Brain pericyte (primary cell): ENCODE measurements around the gene FHIT.
"Not testable (repeated sequence)": the region's sequence is repeated elsewhere in the genome, so short reads cannot be mapped to it uniquely, and the experiment has no call there.

Experiments used
- DNase-seq: peaks from one replicate; pipeline ENCODE4 v3.0.0-alpha.2; 2012; ENCODE audit warnings: low read depth, low spot score

FHIT gene

GRCh38 chr3:61060411-61060861 lies 190.8 kb downstream of the FHIT start:
- DNase-seq: no peak

GRCh38 chr3:61058836-61059235 lies 192.4 kb downstream of the FHIT start:
- DNase-seq: no peak

- DNase-seq: no peak
Observed at GRCh38 chr3:61057464-61057863, 193.8 kb downstream of the FHIT start.

DNA sequence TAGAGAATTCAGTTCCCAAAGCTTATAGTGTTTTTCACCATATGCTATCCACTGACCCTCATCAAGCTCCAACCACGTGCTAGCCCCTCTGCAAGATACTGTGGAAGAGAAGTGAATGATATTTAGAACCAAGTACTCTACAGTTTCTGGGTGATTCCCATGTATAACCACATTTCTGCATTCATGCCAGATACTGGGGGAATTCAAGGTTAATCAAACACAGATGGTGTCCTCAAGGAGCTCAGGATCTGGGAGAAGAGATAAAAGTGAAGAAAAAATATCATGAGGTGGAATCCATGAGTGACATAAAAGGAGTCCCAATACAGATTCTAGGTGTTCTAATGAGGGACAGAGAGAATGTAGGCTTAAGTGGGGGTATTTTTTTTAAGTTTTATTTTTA lies 195.8 kb downstream of the FHIT start:
- no peak for DNase-seq

DNA sequence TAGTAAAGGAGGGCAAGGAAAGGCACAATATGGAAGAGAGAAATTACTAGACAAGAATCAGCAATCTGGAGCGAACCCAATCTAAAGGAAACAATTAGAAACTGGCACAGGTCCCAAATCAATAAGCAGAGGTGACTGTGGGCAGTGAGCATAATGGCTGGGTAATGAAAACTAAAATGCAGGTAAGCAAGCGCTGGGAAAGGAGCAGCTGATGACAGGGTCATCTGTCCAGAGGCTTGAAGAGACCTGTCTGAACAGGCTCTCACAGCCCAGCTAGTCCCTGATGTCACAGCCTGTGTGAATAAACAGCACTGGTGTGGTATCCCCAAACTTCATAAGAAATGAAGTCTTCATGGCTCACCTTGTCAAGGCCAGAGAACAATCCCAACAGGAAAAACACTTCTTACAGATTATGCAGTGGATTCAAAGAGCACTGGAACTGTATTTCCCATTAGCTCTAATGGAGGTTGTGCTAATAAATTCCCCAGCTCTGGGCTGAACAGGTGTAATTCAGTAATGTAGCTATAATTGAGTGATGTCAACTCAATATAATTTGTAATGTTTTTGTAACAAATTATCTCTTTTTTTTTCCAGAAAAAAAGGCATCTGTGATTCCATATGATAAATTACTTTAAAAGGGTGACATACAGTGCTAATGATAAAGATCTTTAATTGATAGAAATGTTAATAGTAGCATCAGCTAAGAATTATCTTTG lies 197.3 kb downstream of the FHIT start:
- no peak for DNase-seq

GRCh38 chr3:61052851-61053250 lies 198.4 kb downstream of the FHIT start:
- DNase-seq: no peak

GRCh38 chr3:61051666-61052065 lies 199.6 kb downstream of the FHIT start:
- DNase-seq: no peak

DNA sequence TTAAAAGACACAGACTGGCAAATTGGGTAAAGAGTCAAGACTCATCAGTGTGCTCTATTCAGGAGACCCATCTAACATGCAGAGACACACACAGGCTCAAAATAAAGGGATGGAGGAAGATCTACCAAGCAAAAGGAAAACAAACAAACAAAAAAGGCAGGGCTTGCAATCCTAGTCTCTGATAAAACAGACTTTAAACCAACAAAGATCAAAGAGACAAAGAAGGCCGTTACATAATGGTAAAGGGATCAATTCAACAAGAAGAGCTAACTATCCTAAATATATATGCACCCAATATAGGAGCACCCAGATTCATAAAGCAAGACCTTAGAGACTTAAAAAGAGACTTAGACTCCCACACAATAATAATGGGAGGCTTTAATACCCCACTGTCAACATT lies 206.1 kb downstream of the FHIT start:
- not testable (repeated sequence) for DNase-seq

DNA sequence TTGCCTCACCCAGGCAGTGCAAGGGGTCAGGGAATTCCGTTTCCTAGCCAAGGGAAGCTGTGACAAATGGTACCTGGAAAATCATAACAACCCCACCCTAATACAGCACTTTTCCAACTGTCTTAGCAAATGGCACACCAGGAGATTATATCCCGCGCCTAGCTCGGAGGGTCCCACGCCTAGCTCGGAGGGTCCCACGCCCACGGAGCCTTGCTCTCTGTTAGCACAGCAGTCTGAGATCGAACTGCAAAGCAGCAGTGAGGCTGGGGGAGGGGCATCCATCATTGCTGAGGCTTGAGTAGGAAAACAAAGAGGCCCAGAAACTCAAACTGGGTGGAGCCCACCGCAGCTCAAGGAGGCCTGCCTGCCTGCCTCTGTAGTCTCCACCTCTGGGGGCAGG lies 208.1 kb downstream of the FHIT start:
- DNase-seq: no peak

DNA sequence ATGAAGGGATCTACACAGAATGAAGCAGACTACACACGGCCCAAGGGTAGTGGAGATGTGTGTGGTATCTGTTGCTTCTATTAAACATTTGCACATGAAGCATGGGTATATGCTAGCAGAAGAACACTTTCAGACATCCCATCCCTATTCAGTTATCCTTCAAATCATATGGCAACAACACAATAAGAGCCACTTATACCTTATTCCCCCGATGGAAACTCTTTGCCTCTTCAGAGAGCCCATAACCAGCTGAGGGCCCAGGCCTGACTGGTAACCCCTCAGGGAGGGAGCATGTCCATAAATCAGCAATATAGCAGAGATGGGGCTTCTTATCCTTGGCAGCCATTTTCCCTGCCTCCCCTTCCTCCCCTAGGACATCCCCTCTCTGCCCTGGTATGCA lies 210.6 kb downstream of the FHIT start:
- no peak for DNase-seq

DNA sequence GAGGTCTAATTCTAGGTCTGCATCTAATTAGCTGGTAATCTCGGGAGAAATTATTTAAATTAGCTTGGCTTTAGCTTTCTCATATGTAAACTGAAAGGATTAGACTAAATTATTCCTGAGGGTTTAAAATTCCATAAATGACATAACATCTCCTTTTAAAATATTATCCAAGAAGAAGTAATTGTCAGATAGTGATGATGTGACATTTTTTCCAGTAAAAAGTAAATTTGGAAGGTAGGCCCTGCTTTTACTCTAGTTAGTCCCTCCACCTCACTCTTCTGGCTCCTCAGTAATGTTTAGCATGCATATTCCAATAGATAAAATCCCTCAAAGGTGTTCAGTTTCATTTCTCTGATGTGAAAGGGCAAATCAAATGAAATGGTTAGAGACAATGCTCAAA lies 215.7 kb downstream of the FHIT start:
- no peak for DNase-seq

DNA sequence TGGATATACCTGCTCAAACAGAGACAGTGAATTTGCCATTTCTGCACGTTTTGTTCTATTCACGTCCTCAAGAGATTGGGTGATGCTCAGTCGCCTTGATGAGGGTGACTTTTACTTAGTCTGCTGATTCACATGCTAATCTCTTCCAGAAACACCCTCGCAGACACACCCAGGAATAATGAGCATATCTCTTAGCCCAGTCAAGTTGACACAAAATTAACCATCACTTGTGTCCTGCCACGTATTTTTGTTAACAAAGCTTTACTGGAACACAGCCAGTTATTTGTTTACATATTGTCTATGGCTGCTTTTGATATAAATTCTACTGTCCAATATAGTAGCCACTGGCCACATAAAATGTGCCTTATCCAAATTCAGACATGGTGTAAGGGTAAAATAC lies 218.3 kb downstream of the FHIT start:
- no peak for DNase-seq

GRCh38 chr3:61031503-61031902 lies 219.7 kb downstream of the FHIT start:
- no peak for DNase-seq

GRCh38 chr3:61030469-61031035 lies 220.7 kb downstream of the FHIT start:
- DNase-seq: no peak

GRCh38 chr3:61029194-61029593 lies 222.1 kb downstream of the FHIT start:
- DNase-seq: no peak

GRCh38 chr3:61018807-61019206 lies 232.4 kb downstream of the FHIT start:
- no peak for DNase-seq

- not testable (repeated sequence) for DNase-seq
Observed at GRCh38 chr3:61017028-61017427, 234.2 kb downstream of the FHIT start.

GRCh38 chr3:61015859-61016258 lies 235.4 kb downstream of the FHIT start:
- DNase-seq: no peak

DNA sequence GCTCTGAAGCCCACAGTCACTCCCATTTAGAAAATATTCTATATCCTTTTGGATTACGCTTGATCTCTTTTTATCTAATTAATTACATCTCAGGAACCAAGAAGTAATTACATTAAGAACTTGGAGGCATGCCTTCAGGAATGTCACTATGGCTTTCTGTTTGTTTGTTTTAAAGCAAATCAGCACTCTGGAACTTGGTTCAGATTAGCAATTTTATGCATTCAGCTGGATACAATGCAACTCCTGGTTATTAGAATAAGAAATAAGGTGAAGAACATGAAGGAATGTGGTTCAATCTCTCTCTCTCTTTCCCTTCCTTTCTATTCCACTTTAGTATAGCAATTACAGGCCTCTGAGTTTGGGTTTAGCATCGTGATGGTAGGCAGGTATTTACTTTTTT lies 235.8 kb downstream of the FHIT start:
- DNase-seq: no peak

GRCh38 chr3:61008998-61009380 lies 242.3 kb downstream of the FHIT start:
- DNase-seq: no peak

DNA sequence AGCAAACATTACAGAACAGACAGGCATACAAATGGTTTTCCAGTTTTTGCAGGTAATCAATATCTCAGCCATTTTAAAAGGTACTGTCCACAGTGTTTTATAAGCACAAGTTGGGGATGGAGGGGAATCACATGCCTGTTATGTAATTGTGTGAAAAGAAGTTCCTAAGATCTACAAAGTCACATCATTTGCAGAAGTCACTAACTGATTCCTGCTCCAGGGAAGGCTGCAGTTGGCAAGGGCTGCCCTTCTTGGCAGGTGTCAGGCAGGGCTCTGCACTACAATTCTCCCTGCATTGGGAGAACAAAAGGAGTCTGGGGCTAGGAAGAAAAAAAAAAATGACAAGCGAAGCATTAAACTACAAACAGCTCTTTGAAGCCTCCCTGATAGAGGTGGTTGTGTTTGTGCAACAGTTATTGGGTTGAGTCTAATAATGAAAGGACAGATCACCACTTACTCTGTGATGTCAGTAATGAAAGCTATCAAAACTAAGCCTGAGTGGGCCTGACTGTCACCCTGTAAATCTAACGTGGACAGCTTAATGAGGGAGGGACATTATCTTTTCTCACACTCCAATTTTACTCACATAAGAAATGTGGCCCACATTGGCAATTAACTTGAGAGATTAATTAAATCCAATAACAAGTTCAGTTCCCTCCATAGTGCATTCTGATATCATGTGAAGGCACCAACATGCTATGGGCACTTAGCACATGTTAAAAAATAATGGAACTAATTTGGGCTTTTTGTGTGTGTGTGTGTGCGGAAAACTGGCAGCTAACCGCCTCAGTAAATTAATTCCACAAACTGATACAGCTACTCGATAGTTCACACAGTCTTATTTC lies 242.9 kb downstream of the FHIT start:
- no peak for DNase-seq

- DNase-seq: no peak
Observed at GRCh38 chr3:61005591-61005990, 245.7 kb downstream of the FHIT start.

GRCh38 chr3:60998858-60999257 lies 252.4 kb downstream of the FHIT start:
- DNase-seq: no peak
